ENCODE measurements around the gene ATP5MC2.

DNA sequence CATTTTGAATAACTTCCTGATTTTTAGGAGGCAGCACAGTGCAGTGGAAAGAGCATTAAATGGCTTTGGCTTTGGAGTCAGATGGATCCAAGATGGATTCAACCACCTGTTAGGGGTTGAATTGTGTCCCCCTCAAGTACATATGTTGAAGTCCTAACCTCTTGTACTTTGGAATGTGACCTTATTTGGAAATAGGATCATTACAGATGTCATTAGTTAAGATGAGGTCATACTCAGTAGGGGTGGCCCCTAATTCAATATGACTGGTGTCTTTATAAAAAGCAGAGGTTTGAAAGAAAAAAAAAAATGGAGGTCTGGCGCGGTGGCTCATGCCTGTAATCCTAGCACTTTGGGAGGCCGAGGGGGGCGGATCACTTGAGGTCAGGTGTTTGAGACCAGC, 18.8 kb downstream of the ATP5MC2 start:
- no peak for TF ChIP-seq EZH2phosphoT487 (IDR thresholded peaks at IDR 0.05; ENCODE audit: low read depth)
- TF ChIP-seq, protein P1, sequence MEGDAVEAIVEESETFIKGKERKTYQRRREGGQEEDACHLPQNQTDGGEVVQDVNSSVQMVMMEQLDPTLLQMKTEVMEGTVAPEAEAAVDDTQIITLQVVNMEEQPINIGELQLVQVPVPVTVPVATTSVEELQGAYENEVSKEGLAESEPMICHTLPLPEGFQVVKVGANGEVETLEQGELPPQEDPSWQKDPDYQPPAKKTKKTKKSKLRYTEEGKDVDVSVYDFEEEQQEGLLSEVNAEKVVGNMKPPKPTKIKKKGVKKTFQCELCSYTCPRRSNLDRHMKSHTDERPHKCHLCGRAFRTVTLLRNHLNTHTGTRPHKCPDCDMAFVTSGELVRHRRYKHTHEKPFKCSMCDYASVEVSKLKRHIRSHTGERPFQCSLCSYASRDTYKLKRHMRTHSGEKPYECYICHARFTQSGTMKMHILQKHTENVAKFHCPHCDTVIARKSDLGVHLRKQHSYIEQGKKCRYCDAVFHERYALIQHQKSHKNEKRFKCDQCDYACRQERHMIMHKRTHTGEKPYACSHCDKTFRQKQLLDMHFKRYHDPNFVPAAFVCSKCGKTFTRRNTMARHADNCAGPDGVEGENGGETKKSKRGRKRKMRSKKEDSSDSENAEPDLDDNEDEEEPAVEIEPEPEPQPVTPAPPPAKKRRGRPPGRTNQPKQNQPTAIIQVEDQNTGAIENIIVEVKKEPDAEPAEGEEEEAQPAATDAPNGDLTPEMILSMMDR (IDR thresholded peaks at IDR 0.05; ENCODE audit: low read depth, low read length): no peak
